ENCODE measurements around the gene SLC35A2.
"Not testable (repeated sequence)": the region's sequence is repeated elsewhere in the genome, so short reads cannot be mapped to it uniquely, and the experiment has no call there.

Gene SLC35A2

GRCh38 chrX:48902776-48903175, 8.7 kb downstream of the SLC35A2 start:
- DNase-seq (ENCODE audit: low read depth in 2 of 2) = no peak

- no peak for DNase-seq (ENCODE audit: low read depth in 2 of 2)
Measured at GRCh38 chrX:48902135-48902534, 9.3 kb downstream of the SLC35A2 start.

GRCh38 chrX:48901069-48901468, 10.4 kb downstream of the SLC35A2 start:
- no peak for DNase-seq (ENCODE audit: low read depth in 2 of 2)

DNA sequence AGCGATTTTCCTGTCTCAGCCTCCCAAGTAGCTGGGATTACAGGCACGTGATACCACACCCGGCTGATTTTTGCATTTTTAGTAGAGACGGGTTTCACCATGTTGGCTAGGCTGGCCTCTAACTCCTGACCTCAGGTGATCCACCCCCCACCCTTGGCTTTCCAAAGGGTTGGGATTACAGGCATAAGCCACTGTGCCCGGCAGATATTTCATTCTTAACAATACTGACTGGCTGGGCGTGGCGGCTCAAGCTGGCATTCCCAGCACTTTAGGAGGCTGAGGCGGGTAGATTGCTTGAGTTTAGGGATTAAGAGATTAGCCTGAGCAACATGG, 12.4 kb downstream of the SLC35A2 start:
- DNase-seq (ENCODE audit: low read depth in 2 of 2) = no peak

- peak; percentile 77 to 80 for DNase-seq (ENCODE audit: low read depth in 2 of 2)
Measured at GRCh38 chrX:48897625-48898306, 13.7 kb downstream of the SLC35A2 start, which contains the start of the genes PQBP1 and TIMM17B. TSS of gene PQBP1 (plus strand) at chrX:48897930. CDS start at chrX:48898510, 580 bp downstream. TSS of gene TIMM17B (minus strand) at chrX:48897768. CDS start at chrX:48897749, 19 bp downstream.

- no peak for DNase-seq (ENCODE audit: low read depth in 2 of 2)
Measured at GRCh38 chrX:48897157-48897624, 14.3 kb downstream of the SLC35A2 start.

- no peak for DNase-seq (ENCODE audit: low read depth in 2 of 2)
Measured at GRCh38 chrX:48896611-48897011, 14.8 kb downstream of the SLC35A2 start.

- no peak for DNase-seq (ENCODE audit: low read depth in 2 of 2)
Measured at GRCh38 chrX:48894891-48895290, 16.6 kb downstream of the SLC35A2 start.

DNA sequence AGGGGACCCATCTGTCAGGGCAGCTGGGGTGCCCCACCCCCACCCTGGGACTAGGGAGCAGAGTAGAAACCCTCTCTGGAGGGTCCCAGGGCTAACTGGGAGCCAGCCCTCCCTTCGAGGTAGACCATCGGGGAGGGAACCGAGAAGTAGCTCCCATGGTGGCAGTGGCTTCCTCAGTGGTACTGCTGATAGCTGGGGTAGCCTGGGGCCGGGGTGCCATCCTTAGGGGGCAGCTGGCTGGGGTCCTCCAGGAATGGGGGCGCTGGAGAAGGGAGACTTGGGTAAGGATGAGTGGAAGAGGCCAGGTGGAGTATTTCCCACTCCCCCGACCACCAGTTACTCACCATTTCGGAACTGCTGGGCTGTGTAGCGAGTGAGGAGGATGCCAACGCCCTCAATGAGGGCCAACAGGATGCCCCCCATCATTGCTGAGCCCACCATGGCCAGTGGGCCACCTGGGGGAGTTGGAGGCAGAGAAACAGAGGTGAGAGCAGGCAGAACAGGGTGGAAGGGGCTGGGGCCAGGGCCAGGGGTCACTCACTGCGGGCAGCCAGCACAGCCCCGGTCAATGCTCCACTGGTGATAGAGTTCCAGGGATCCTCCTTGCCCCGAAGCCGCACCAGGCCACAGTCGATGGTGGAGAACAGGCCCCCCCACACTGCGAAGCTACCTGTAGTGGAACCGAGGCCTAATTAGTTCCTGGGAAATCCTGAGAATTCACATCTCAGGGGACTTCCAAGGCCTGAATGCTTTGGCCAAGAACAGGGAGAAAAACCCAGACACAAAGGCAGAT, 17.7 kb downstream of the SLC35A2 start:
- no peak for DNase-seq (ENCODE audit: low read depth in 2 of 2)

- no peak for DNase-seq (ENCODE audit: low read depth in 2 of 2)
Measured at GRCh38 chrX:48892896-48893295, 18.6 kb downstream of the SLC35A2 start.

DNA sequence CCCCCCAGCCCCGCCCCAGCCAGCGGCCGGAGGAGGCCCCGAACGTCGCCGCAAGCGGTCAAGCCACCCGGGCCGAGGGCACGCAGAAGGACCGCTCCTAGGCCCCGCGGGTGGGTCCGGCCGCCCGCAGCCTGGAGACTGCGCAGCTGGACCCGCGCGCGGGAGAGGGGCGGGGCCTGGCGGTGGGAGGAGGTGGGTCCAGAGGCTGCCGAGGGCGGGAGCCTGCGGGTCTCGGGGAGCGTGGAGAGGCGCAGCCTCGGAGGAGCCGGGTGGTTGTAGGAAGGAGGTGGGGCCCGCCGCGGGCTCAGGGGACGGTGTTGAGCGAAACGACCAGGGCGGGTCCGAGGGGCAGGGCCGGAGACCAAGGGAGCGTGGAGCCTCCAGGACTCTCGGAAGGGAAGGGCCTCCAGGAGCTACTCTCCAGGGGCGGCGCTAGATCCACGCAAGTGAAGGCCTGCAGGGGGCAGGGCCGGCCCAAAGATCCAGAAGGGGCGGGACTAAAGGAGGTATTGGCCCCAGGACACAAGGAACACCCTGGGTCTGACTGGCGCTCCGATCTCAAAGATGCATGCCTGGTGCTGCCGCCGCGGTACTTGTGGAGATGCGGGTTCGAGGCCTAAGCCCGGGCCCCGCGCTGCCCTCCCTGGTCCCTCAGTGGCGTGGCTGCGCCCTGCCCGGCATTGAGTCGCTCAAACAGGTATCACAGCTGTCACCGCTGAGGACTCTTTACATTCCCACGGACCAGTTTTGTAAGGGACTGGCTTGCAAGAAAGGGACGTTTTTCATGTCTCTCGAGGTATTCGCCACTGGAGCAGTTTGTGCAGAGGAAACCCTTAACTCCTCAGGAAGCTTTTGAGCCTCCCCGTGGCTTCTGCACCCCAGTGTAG, 19.8 kb downstream of the SLC35A2 start:
- DNase-seq (ENCODE audit: low read depth in 2 of 2) = peak; percentile 50 to 64

- no peak for DNase-seq (ENCODE audit: low read depth in 2 of 2)
Measured at GRCh38 chrX:48890934-48891401, 20.5 kb downstream of the SLC35A2 start.

DNA sequence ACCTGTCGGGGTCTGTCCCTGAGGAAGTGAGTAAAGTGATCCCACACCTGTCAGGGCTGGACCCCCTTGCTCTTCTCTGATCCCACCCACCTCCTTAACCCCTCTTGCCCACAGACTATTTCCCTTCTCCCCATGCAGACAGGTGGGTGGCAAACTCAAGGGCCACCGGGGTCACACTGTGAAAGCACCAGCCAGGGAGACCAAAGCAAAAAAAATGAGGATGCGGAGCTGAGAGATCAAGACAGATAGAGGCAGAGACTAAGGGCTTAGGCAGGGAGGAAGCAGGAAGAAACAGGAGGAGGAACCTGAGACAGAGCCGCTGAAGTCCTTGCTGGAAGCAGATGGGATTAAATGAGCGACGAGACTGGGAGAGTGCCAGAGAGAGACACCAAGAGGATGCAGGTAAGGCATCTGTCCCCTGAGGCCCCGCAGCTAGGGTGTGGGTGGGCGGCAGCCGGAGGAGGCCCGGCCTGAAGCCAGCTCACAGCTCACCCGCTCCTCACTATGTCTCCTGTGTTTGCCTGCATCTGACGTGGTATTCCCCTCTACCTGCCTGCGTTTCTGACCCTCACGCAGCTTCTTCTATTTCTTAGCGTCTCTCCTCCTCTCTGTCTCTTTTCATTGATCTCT, 21.0 kb downstream of the SLC35A2 start:
- DNase-seq (ENCODE audit: low read depth in 2 of 2) = no peak

DNA sequence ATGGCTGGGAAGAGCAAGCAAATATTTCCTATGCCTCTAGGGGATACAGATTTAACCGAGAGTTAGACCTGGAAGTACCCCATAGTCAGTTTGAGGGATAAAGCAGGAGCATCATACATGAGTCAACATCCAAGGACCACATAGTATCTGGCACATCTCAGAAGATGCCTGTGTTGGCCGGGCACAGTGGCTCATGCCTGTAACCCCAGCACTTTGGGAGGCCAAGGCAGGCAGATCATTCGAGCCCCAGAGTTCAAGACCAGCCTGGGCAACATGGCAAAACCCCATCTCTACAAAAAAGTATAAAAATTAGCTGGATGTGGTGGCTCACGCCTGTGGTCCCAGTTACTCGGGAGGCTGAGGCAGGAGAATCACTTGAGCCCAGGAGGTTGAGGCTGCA, 24.9 kb downstream of the SLC35A2 start:
- not testable (repeated sequence) for DNase-seq (ENCODE audit: low read depth in 2 of 2)

DNA sequence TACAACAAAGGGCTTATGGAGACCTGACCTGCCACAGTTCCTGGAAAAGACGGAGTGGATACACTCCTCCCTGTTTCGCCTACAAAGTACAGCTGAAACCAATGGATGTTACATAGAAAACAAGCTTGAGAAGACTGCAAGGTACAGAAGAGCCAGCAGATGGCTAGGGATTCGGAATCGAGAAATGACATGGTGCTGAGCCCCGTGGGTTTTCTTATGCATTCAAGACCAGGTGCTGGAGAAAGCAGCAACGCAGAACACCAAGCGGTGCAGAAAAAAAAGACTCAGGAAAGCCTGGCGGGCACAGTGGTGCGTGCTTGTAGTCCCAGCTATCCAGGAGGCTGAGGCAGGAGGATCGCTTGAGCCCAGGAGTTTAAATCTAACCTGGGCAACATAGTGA, 27.7 kb downstream of the SLC35A2 start:
- no peak for DNase-seq (ENCODE audit: low read depth in 2 of 2)

GRCh38 chrX:48876944-48877343, 34.5 kb downstream of the SLC35A2 start:
- not testable (repeated sequence) for DNase-seq (ENCODE audit: low read depth in 2 of 2)

- DNase-seq (ENCODE audit: low read depth in 2 of 2) = not testable (repeated sequence)
Measured at GRCh38 chrX:48872017-48872416, 39.4 kb downstream of the SLC35A2 start.

DNA sequence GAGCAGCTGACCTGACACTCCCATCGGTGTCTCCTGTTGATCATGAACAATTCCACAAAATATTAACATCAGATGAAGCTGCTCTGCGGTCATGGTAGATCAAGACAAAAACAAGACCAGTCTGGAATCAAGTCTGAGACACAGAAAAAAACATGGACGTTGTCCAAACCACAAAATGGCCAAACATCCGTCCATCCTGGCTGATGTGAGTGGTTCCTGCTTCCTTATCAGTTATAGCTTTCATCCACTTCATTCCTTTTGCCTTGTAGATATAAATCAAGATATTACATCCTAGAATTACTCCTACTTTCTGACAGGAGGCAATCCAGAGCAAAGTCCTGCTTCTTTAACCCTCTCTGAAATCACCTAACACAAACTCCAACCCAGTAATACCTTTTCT, 47.2 kb downstream of the SLC35A2 start:
- DNase-seq (ENCODE audit: low read depth in 2 of 2) = no peak

- DNase-seq (ENCODE audit: low read depth in 2 of 2) = no peak
Measured at GRCh38 chrX:48854898-48855297, 56.5 kb downstream of the SLC35A2 start.

DNA sequence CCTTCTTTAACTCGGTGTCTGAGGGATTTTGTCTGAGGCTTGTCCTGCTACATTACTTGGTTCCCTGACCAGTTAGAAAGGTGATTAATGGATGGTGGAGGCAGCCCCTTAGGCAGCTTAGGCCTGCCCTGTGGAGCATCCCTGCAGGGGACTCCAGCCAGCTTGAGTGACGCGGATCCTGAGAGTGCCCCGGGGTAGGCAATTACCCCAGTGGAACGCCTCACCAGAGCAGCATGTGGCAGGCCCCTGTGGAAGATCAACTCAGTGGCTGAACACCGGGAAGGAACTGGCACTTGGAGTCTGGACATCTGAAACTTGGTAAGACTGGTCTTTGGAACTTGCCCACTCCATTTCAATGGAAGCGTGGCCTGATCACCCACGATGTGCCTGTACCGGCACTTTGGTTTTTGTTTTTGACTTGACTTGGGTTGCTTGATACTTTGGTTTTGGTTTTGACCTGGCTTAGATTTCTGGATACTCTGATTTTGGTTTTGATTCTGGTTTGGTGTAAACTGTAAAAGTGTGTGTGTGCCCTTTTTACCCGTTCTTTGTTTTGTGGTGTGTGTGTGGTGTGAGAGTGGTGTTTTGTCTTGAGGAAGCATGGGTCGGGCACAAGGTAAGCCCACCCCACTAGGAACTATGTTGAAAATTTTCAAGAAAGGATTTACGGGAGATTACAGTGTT, 57.2 kb downstream of the SLC35A2 start:
- not testable (repeated sequence) for DNase-seq (ENCODE audit: low read depth in 2 of 2)

- DNase-seq (ENCODE audit: low read depth in 2 of 2) = not testable (repeated sequence)
Measured at GRCh38 chrX:48853494-48853893, 58.0 kb downstream of the SLC35A2 start.
